ENCODE measurements around the gene ARNT2. TPM values are rescaled to one million over a fixed set of nuclear protein-coding genes. Genes with fewer than 3 reads are reported as not detected.
A peak's percentile ranks its signal among the peaks of the same experiment; 100 is the strongest.
"Not testable (repeated sequence)": the region's sequence is repeated elsewhere in the genome, so short reads cannot be mapped to it uniquely, and the experiment has no call there.

ARNT2 gene
- polyA plus RNA-seq, 3 donors = 58.7 to 65.8 (median 61.3) TPM

DNA sequence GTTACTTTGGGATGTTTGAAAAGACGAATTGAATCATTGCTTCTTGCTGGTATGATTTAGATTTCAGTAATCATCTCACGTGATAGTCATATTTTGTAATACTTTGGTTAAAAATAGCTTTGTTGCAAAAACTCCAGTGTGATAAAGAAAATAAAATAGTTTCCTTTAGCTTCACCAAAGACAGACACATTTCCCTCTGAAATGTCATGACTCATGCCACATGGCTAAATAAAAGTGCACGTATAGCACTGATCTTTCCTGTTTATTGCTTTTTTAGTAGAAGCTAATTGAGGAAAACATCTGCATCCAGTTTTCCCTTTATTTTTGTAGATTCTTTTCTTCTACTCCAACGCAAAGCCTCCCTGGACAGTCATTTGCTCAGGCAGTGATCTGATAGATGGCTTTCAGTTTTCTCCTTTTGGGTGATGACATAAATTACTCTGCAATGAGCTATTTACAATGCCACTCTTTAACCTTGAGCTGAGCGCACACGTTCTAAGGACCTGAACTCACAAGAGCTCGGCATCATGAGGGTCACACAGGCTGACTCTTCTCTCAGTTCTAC is 84.9 kb downstream of the ARNT2 start:
- no peak for DNase-seq

DNA sequence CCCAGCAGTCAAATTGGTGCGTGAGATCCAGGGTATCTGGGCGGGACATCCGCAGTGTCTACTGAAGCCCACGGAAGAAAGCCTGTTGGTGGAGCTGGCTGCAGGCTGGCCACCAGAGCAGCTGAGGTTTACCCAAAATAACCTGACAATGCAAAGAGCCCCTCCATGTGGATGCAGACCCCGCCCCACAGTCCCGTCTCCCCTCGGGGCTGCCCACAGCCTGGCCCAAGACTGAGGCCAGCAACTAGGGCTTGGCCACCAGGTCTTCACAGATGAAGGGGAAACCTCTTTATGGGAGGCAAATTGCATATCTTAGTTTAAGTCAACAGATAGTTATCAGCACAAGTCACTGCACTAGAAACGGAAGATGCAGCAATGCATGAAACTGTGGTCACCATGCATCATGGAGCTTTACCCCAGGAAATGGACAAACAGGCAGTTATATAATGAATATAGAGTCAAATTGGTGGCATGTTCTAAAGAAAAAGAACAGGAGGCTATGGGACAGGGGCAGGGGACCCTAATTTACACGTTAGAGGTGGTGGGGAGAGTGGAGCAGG is 86.3 kb downstream of the ARNT2 start:
- DNase-seq = no peak

DNA sequence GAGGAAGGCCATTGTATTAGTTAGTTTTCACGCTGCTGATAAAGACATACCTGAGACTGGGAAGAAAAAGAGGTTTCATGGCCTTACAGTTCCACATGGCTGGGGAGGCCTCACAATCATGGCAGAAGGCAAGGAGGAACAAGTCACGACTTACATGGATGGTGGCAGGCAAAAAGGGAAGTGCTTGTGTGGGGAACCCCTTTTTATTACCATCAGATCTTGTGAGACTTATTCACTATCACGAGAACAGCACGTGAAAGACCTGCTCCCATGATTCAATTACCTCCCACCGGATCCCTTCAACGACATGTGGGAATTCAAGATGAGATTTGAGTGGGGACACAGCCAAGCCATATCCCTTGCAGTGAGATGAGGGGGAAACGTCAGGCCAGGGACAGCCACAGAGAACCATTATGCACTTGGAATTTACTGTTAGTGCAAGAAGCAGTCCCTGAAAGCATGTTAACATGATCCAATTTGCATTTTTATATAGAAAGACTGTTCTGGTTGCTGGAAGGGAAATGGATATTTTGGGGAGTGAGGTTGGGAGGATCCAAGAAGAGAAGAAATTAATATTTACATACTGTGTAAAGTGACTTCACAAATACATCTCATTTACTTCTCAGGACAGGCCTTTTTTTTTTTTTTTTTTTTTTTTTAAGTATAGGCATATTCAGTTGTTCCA is 87.1 kb downstream of the ARNT2 start:
- no peak for DNase-seq

DNA sequence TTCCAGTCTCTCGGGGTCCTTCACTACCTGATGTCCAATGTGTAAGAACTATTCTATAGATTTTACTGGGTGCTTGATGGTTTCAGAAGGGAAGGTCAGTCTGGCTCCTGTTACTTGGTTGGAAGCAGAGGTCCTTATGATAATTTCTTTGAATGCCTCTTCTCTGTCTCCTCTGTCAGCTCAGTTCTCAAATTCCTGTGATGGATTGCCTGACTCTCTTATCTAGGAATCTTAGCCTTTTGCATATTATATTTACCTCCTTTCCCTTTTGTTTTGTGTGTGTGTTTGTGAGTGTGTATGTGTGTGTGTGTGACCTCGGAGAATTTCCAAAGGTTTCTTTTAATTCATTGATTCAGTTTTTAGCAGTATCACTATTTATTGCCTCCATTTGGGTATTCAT is 88.2 kb downstream of the ARNT2 start:
- no peak for DNase-seq

DNA sequence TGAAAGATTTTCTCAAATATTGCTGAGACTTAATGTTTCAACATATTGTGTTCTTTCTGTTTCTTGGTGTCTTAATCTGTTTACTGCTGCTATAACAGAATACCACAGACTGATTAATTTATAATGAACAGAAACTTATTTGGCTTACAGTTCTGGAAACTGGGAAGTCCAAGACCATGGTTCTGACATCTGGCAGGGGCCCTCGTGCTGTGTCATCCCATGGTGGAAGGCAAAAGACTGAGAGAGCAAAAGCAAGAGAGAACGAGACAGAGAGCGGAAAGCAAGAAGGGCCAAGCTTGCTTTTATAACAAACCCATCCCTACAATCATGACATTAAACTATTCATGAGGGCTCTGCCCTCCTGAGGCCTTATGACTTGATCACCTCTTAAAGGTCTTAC is 88.7 kb downstream of the ARNT2 start:
- no peak for DNase-seq

DNA sequence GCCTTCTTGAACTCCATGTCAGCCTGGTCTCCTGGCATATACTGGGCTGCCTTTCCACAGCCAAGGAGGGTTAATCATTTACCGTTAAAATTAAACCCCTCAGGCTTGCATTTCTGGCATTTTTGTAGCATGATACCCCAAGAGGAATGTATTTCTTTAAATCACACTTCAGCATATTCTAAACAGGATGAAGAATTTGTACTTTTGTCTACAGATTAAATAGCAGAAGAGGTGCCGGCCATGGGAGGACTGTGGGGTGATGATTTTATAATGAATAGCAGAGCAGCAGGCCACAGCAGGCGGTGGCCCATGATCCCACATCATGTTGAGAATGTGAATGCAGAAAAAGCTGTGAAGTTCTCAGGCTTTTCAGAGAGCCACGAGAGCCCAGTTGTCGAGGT is 90.2 kb downstream of the ARNT2 start:
- peak; percentile 76 for DNase-seq

DNA sequence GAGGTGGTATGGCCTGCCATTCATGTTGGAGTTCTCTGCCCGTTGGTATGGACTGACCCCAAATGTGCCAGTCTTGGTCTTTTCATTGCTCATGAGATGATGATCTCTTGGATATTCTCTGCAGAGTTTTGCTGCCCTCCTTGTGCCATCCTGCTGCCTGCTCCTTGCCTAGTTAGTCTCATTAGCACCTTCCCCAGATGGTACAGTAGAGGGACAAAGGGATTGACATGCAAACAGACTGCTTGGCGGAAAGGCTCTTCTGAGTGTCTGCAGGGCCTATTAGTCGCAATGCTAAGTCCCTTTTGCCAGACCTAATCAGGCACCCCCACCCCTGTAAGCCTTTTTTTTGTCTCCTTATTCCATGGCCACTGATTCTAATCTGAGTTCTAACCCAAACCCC is 90.6 kb downstream of the ARNT2 start:
- DNase-seq = no peak

DNA sequence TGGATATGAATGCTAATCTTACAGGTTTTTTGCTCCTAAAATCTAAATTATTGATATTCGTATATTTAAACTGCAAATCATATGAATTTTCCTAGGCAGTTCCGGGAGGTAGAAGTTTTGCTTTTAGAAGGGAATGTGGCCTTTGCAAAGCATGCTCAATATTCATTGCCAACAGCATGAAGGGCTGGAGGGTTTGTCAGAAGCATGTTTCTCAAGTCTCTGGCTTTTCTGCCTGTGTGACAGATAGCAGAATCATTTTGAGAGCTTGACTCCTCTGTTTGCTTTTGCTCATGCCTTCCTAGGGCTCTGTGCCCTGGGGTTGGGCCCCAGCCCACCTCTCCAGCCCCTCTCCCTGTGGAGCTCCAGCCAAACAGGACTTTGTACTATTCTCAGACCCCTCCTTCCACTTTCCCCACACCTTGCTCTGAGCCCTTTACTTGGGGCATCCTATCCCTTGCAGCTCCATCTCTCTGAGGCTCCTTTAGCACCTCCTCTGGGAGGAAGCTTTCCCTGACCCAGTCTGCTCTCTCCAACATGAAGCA is 91.3 kb downstream of the ARNT2 start:
- no peak for DNase-seq

DNA sequence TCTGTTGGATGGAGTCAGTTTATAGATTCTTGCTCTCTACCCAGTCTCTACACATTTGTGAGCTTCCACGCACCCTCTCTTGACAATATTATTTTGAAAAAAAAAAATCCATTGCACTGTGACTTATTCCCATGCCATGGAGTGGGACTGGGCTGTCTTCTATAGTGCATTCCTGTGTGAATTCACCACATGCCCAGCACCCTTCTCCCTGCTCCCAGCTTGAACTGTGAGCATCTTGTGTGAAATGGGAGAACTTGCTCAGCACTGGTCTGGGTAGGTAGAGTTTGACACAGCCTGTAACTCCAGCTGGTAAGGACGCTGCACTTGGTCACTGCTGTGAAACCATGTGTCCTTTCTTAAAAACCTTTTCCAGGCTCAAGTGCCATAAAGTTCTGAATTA is 91.9 kb downstream of the ARNT2 start:
- DNase-seq = no peak

DNA sequence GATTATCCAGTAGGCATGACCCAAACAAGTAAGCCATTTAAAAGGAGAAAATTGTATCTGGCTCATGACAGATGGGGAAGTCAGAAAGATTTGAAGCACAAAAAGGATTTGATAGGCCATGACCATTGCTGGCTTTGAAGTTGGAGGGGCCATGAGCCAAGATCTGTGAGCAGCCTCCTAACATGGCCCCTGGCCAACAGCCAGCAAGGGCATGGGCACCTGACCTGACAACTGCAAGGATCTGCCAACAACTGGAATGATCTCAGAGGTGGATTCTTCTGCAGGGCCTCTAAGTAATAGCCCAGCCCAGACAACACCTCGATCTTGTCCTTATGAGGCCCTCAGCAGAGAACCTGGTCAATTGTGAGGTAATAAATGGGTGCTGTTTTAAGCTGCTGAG is 93.0 kb downstream of the ARNT2 start:
- DNase-seq = no peak

DNA sequence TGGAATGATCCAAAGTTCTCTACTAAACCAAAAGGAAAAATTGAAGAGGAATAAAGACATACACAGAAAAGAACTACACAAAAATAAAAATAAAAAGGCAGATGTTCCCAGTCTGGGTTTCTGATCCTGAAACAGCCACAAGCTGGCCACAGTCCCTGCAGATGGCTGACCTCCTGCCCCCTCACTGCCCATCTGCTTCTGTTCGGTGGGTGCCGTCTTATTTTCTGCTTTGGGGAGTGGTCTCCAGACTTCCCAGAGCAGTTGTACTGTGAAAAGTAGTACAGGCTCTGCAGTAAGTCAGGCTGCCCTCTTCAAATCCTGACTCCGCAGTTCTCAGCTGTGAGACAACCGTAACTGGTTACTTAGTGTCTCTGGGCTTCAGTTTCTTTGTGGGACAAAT is 94.5 kb downstream of the ARNT2 start:
- DNase-seq = no peak

DNA sequence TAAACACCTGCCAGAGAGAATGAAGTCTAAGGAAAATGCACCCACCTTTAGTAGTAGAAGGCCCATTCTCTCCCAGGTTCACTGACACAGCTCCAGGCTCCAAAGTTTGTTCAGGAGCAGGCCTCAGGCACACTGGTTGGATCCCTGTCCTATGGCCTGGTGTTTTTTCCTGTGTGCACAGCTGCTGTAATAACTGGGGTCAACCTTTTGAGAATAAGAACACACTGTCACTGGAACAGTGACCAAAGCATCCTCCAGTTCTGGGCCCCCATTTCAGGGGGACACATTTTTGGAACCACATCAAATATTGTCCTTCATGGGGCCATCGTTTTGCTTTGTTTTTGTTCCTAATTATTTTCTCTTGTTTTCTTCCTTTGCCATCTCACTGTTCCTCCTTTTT is 95.8 kb downstream of the ARNT2 start:
- no peak for DNase-seq

DNA sequence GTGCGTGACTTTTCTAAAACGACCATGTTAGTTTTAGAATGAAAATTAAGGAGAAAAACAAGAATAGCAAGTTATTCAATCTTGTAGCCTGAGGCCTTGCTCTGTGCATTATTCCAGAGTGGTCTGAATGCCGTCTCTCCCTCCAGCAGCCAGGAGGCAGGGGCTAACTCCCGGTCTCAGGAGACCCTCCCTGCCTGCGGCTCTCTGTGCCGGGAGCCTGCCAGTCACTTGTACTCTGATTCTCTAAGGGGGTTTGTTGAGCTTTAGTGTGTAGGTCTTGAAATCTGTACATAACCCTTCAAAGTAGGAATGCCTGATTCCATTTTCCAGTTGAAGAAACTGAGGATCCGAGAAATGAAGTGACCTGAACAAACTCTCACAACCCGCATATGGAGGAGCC is 97.3 kb downstream of the ARNT2 start:
- no peak for DNase-seq

DNA sequence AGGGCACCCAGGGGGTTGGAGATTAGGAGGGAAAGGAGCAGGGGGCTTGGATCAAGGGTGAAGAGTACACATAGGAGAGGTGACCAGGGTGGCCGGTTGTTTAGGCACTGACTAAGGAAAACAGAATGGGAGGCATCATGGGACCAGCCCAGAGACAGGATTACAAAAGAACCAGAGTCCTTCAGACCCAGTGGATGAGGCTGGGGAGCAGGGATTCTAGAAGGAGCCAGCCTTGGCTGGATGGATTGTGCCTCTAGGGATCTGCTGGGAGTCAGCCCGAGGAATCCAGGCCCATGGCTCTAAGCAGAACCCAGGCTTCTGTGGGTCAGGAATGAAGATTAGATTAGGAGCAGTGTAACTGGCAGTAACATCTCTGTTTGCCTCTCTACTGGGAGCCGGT is 98.6 kb downstream of the ARNT2 start:
- no peak for DNase-seq

DNA sequence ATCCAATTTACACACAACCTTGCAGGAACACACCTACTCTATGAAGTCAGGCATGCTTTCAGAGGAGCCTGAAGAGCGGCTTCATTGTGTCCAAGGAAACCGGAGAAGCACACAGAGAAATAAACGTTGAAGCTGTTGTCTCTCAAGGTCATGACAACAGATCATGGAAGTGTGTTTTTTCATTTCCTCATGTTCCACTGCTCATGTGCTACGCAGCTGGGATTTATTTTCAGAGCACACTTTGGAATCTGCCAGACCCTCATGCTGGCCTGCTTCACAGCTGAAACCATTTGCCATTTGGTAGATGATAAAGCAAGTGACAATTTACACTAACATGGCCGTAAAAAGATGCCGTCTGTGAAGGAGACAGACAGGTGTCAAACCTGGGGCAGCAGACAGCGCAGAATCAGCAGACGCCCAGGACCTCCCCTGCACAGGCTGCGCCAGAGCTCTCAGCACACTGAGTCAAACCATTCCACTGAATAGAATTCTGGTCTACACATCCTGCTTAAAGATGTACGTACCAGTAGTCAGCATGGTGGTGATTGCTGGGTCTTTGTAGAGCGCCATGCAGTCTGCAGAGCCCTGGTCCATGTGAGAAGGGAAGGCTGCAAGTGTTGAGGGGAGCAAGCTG is 99.3 kb downstream of the ARNT2 start:
- peak; percentile 55 for DNase-seq

DNA sequence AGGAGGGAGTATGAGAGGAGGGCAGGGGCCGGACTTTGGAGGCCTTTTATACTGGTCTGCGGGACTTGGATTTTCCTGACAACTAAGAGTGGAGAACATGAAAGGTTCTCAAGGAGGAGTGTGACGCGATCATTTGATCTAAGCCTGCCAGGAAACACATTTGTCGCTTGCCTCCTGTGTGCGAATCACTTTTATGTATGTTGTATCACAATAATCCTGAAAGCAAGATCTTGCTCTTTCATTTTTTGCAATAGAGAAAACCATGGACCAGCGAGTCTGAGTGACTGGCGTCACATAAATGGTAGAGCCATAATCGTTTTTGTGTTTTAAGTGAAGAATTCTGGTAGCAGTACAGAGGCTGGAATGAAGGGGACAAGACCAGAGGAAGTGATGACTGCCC is 100.7 kb downstream of the ARNT2 start:
- no peak for DNase-seq

DNA sequence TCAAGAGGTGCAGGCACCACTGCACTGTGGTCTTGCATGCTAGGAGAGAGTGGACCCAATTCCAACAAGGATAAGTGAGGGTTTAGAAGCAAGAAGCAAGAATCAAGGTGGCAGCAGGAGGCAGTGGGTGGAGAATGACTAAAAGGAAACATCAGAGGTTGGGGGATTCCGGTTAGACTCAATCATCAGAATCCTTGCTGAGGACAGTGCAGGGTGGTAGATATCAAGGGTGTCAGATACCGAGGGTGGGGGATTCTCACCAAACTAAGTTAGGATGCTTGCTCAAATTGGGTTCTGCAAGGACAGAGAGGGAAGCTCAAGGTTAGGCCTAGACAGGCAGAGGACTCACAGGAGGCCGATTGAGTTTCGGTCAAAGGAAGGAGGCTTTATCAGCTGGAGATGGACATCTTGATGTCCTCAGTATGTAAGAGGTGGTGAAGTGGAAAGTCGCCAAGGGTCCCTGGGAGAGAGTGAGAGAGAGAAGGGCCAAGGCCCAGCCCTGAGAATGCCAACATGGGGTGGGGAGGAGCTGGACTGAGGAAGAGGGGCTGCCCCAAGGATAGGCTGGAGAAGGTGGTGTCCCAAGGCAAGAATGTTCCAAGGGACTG is 102.2 kb downstream of the ARNT2 start:
- DNase-seq = no peak

DNA sequence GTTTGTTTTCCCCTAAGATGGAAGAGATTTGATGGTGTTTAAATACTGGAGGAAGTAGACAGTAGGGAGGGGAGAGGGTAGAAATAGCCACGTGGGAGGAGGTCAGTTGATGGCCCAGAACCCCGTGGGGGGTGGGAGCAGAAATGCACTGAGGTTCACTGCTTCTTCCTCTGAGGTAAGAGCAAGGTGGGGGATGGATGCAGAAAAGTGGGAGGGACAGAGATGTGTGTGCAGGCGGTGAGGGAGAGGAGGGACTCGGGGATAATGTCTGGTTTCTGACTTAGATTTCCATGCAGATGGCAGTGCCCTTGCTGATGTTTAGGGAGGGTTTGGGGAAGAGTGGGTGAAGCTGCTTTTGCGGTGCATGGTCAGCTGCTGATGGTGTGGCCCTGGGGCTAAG is 102.9 kb downstream of the ARNT2 start:
- no peak for DNase-seq

DNA sequence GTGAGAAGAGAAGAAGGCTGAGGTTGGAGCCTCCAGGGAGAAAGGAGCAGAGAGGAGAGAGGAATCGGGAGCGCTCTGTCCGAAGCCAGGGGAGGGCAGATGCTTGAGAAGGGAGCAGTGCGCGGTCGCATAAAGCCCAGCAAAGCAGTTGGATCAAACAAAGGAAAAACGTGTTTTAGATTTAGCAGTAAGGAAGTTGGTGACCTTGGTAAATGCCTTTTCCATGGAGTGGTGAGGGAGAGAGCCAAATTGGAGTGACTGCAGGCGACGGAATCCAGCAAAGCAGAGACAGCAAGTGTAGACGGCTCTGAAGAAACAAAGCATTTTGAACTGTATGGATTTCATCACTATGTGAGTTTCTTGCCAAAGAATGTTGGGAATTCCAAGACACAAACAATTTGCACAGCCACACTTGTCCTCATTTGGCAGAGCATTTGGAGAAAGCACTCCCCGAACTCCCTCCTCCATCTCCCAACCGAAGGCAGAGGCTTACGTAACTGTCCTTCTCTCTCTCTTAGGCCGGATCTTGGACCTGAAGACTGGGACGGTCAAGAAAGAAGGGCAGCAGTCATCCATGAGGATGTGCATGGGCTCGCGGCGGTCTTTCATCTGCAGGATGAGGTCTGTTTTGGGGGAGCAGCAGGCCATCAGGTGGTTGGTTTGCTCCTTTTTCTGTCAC is 103.6 kb downstream of the ARNT2 start:
- no peak for DNase-seq

DNA sequence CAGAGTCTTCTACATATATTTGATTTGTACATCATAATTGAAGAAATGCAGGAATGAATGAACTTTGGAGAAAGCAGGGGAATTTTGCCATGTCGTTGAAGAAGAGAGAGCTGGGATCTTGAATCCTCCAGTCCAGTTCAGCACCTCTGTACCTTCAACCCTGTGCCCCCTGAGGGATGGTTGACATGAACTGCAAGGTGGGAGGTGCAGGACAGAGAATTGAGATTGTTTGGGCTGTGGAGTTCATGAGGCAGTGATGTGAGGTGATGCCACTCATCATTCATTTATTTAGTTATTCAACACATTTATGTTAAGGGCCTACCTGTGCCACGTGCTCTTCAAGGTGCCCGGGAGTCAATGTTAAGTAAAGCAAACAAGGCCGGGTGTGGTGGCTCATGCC is 104.6 kb downstream of the ARNT2 start:
- no peak for DNase-seq

DNA sequence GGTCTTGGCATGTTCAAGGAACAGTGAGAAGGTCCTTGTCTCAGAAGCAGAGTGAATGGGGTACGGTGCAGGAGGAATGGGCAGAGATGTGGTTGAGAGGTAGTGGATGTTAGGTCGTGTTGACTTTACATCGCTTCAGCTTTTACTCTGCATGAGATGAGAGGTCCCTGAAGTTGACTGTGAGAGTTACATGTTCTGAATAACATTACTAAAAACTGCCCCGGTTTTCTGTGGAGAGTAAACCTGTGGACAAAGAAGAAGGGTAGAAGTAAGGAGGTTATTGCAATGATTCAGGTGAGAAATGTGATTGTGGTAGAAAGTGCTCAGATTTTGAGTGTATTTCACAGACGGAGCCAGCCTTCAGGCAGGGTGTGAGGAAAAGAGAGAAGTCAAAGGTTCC is 105.6 kb downstream of the ARNT2 start:
- DNase-seq = no peak

DNA sequence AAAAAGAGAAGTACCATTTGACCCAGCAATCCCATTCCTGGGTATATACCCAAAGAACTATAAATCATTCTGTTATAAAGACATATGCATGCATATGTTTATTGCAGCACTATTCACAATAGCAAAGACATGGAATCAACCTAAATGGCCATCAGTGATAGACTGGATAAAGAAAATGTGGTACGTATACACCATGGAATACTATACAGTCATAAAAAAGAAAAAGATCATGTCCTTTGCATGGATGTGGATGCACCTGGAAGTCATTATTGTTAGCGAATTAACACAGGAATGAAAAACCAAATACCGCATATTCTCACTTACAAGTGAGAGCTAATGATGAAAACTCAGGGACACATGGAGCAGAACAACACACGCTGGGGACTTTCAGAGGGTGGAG is 106.8 kb downstream of the ARNT2 start:
- not testable (repeated sequence) for DNase-seq
